22Rv1 (cell line): ENCODE measurements around the gene TMTC2.

Source experiments
- H3K27ac ChIP-seq: fragments of 450-650 bp; 2 replicates; pipeline ENCODE4 v1.5.1; 2017
- ZFX ChIP-seq: fragments of 450-650 bp; IDR thresholded peaks from 2 replicates; pipeline ENCODE4 v1.6.1; 2017; ENCODE audit warnings: antibody characterized with exemption, borderline replicate concordance
- TF ChIP-seq, protein P1 (sequence below): fragments of 450-650 bp; IDR thresholded peaks from 2 replicates; pipeline ENCODE4 v1.5.1; 2017; ENCODE audit warnings: mild to moderate bottlenecking

Gene TMTC2

DNA sequence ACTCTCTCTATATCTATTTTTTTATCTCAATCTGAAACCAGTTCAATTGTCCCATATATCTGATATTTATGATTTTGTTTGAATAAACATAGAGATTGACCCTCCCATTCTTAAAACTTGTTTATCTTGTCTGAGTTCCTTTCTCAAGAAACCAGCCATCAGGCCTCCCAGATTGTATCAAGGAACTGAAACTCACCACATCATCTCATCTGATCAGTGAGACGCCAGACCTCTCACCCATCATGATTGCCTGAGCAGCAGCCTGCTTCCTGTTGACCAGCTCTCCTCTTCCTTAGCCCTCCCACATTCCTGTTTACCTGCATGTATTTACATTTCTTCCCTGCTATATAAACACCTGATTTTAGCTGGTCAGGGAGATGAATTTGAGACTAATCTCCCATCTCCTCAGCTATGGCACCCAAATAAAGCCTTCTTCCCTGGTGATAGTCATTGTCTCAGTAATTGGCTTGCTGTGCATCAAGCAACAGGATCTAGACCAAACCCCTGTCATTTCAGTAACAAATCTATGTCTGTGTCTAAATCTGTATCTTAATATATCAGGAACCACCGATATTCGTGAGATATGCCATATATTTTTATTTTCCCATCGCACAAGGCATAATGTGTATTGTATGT lies 323.6 kb downstream of the TMTC2 start:
- TF ChIP-seq ZFX = no peak
- TF ChIP-seq, protein P1, sequence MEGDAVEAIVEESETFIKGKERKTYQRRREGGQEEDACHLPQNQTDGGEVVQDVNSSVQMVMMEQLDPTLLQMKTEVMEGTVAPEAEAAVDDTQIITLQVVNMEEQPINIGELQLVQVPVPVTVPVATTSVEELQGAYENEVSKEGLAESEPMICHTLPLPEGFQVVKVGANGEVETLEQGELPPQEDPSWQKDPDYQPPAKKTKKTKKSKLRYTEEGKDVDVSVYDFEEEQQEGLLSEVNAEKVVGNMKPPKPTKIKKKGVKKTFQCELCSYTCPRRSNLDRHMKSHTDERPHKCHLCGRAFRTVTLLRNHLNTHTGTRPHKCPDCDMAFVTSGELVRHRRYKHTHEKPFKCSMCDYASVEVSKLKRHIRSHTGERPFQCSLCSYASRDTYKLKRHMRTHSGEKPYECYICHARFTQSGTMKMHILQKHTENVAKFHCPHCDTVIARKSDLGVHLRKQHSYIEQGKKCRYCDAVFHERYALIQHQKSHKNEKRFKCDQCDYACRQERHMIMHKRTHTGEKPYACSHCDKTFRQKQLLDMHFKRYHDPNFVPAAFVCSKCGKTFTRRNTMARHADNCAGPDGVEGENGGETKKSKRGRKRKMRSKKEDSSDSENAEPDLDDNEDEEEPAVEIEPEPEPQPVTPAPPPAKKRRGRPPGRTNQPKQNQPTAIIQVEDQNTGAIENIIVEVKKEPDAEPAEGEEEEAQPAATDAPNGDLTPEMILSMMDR = no peak
- H3K27ac ChIP-seq = no peak overlapping the region

DNA sequence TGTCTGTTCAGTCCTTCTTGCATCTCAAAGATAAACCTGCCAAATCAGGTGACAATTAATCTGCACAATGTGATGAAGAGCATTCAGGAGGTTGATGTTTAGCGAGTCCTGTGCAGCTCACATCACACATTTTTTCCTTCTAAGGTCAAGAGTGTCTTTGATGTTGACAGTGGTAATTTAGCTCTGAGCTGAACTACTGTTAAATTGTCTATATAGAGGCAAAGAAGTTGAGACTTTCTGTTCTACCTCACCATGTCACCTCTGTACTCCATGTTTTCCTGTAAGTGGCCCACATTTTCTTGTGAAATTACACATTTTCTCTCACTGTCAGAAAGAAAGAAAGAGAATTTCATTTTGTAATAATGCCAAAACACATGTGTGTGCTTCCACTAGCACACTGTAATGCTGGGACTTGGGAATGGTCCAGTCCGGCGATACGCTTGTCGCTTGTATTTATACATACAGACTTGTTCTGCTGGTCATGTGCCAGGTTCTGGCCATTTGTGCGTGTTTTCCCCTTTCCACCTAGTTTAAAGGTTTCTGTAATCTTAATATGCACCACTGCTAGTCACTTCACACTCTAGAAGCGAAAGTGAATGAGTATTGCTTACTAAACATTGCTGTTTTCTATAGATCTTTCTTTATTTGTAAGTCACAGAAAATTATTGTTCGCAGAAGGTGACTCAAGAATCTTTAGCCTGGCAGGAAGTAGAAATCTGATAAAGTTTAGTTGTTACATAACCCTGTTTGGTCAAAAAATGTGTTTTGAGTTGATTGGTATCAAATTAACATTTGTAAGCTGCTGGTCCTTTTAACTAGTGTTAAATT lies 328.9 kb downstream of the TMTC2 start:
- no peak overlapping the region for H3K27ac ChIP-seq
- no peak for TF ChIP-seq ZFX
- TF ChIP-seq, protein P1 = no peak

DNA sequence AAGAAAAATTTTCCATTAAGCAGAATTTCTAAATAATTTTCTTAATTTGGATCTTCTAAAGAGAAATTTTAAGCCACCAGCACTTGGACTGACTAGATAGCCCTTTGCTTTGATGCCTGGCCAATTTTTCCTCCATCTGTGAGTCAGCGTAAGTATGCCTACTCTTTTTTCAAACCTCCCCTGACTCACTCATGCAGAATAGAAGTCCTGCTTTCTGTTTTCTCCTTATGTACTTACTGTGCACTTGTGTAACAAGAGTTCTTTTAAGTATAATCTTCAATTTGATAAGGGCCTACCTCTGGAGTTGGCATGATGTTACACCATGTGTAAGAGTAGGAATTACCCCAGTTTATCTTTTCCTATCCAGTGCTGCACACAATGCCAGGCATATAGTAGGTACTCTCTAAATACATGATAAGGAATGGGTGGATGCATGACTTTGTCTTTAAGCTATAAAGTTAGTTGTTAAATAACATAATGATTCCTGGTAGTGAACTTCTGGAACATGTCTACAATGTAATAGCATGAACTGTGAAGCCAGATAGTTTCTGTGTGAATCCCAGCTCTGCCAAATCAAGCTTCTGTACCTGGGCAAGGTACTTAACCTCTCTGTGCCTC lies 329.6 kb downstream of the TMTC2 start:
- TF ChIP-seq, protein P1 = no peak
- TF ChIP-seq ZFX = no peak
- no peak overlapping the region for H3K27ac ChIP-seq

DNA sequence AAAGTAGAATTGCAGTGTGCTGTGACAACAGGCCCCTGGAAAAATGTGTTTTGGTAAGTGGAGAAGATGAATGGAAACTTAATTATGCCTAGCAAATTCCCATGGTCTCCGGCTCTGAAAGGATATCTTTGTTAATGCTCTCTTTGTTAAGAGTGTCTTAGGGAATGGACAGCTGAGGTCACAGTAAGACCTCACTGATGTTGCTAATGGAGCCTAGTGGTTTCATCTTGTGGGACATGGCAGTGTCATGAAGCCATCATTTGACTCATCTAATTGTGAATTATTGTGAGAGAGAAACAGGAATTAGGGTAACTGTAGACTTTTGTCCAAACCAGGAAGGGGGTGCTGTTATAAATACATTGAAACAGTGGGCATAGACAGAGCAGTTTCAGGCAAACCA lies 330.3 kb downstream of the TMTC2 start:
- no peak overlapping the region for H3K27ac ChIP-seq
- TF ChIP-seq, protein P1 = no peak
- no peak for TF ChIP-seq ZFX

DNA sequence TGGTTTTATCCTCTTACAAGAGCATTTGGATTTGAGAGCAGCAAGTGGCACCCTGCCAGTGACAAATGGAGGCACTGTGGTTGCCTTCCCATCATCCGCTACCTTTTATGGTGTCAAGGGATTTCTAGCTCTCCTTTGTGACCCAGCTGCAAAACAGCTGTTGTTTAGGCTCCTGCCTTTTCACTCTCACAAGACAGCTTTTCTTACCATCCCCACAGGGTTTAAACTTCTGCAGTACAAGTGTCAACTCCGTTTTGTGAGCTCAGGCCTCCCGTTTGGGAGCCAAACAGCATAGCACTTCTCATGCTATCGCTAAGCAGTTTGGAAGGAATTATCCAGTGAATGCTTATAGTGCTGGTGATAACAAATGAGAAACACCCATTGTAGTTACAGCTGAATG lies 331.4 kb downstream of the TMTC2 start:
- TF ChIP-seq ZFX = no peak
- TF ChIP-seq, protein P1 = no peak
- H3K27ac ChIP-seq = no peak overlapping the region

DNA sequence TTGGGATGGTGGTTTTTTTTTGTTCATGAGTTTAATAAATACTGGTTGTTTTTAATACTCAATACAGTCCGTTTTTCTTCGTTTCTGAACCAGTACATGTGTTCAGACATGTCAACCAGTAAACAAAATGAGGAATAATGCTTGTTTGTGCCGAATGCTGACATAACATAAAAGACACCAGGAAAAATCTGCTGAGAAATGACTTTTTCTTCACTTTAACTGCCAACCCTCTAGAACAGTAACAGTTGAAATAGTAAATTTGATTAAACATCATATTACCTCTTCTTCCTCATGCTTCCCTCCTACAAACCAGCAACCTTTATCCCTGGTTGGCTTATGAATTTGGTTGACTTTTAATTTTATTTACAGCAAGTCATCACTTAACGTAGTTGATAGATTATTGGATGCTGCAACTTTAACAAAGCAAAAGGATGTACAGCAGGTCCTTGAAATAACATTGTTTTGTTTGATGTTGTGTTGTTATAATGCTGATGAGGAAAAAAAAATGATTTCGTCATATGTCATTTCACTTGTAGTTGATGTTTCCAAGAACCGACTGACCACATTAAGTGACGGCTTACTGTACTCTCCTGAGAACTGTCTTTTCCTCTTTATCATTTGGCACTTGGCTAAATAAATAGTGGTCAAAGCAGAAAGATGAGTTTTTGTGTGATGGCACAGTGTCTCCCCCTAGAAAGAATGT lies 340.5 kb downstream of the TMTC2 start:
- TF ChIP-seq, protein P1 = no peak
- TF ChIP-seq ZFX = no peak
- no peak overlapping the region for H3K27ac ChIP-seq
